Gastroesophageal sphincter (tissue), 4 donors: ENCODE measurements around the gene MRGPRE. TPM values are rescaled to one million over a fixed set of nuclear protein-coding genes. Genes with fewer than 3 reads are reported as not detected.

Experiments used
- ATAC-seq: fragments of 150-250 bp; one replicate; pipeline ENCODE4 v1.9.1; 2016; ENCODE audit warnings: mild to moderate bottlenecking, moderate library complexity
- H3K27ac ChIP-seq, 4 donors: fragments of 200-600 bp; sonication (generic) in 3 of 4; 1 replicate in 3 of 4; 2 replicates in 1 of 4; pipeline ENCODE4 v1.5.1; 2016 to 2019
- H3K27me3 ChIP-seq: fragments of 200-600 bp; sonication (generic); one replicate; pipeline ENCODE4 v1.5.1; 2019
- H3K36me3 ChIP-seq, 2 donors: fragments of 200-600 bp; sonication (generic); one replicate each; pipeline ENCODE4 v1.5.1; 2019; ENCODE audit warnings: control low read depth in 1 of 2
- H3K4me1 ChIP-seq, 3 donors: fragments of 200-600 bp; sonication (generic); 1 replicate in 2 of 3; 2 replicates in 1 of 3; pipeline ENCODE4 v1.5.1; 2016 to 2019; ENCODE audit warnings: control low read depth in 2 of 3
- H3K4me3 ChIP-seq, 2 donors: fragments of 200-600 bp; sonication (generic); one replicate each; pipeline ENCODE4 v1.5.1; 2019; ENCODE audit warnings: mild to moderate bottlenecking in 1 of 2, moderate library complexity in 1 of 2
- H3K9me3 ChIP-seq, 3 donors: fragments of 200-600 bp; sonication (generic); one replicate each; pipeline ENCODE4 v1.5.1; 2017 to 2019; ENCODE audit warnings: control low read depth in 2 of 3
- CTCF ChIP-seq, 4 experiments: fragments of 200-600 bp in 2 of 4; fragments of 450-650 bp in 2 of 4; sonication (generic) in 1 of 4; IDR thresholded peaks; one replicate each; pipeline ENCODE4 v1.5.1; 2017 to 2019; ENCODE audit warnings: antibody characterized with exemption in 4 of 4, mild to moderate bottlenecking in 2 of 4, moderate library complexity in 2 of 4
- EP300 ChIP-seq: sonication (generic); formaldehyde crosslinking; IDR thresholded peaks from one replicate; pipeline ENCODE4 v1.6.1; 2017; ENCODE audit warnings: antibody characterized with exemption, mild to moderate bottlenecking
- POLR2A ChIP-seq, 2 donors: fragments of 450-650 bp; IDR thresholded peaks; one replicate each; pipeline ENCODE4 v1.6.1; 2017; ENCODE audit warnings: antibody characterized with exemption in 2 of 2, mild to moderate bottlenecking in 2 of 2, moderate library complexity in 1 of 2
- POLR2AphosphoS5 ChIP-seq: sonication (generic); formaldehyde crosslinking; IDR thresholded peaks from one replicate; pipeline ENCODE4 v1.6.1; 2017; ENCODE audit warnings: antibody characterized with exemption
- WGBS, 2 donors: methylation state at CpG; one replicate each; pipeline ENCODE4 v1.1.5; 2018; ENCODE audit warnings: low coverage in 1 of 2; 5-methylcytosine and 5-hydroxymethylcytosine counted together
- total RNA-seq, 4 donors: library from RNA; depleted of rRNA; stranded (reverse); fragments of >200 nt; gene quantifications; one replicate each; pipeline ENCODE4 v1.1.0, GENCODE V29; 2016

MRGPRE gene
- total RNA-seq, 4 donors from 2014 or later = not detected

DNA sequence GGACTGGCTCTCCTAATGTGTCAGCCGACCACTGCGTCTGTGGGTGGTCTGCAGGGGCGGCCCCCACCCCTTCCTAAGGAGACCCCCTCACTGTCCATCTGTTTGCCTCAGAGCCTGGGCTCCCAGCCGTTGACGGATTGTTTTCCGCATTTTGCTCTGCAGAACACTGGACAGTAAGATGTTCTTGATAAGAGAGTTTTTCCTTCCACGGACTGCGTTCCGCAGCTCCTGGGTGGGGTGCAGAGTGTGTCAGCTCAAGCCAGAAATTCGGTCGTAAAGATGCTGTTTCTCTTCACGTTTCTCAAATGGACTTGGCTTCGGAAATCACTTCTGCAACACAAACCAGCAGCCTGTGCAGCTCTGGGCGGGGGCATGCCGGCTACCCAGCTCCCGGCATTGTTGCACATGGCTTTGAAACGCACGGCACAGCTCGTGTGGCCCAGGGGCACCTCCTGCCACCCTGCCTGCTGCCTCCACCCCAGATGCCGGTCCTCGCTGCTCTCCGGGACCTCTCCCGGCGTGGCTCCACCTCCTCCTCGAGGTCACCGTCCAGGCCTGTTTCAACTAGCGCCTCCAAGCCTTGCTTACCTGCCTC lies 10.7 kb downstream of the MRGPRE start:
- ATAC-seq = no peak
- Histone ChIP-seq H3K4me3 (no peak overlapping the region), H3K4me1 (peaks cover 0 to 13% (median 4%) of the 10 kb centered on the region in 3 donors), H3K9me3 (no peaks in the 10 kb centered on the region), H3K36me3 (no peaks in the 10 kb centered on the region), H3K27ac (no peak overlapping the region), H3K27me3 (peaks cover 82% of the 10 kb centered on the region)
- 34% methylated on average over 9 of the region's 27 CpGs; no CpG with 5 or more reads in 1 of the 2 donors for WGBS, 2 donors
- no peak for TF ChIP-seq EP300

DNA sequence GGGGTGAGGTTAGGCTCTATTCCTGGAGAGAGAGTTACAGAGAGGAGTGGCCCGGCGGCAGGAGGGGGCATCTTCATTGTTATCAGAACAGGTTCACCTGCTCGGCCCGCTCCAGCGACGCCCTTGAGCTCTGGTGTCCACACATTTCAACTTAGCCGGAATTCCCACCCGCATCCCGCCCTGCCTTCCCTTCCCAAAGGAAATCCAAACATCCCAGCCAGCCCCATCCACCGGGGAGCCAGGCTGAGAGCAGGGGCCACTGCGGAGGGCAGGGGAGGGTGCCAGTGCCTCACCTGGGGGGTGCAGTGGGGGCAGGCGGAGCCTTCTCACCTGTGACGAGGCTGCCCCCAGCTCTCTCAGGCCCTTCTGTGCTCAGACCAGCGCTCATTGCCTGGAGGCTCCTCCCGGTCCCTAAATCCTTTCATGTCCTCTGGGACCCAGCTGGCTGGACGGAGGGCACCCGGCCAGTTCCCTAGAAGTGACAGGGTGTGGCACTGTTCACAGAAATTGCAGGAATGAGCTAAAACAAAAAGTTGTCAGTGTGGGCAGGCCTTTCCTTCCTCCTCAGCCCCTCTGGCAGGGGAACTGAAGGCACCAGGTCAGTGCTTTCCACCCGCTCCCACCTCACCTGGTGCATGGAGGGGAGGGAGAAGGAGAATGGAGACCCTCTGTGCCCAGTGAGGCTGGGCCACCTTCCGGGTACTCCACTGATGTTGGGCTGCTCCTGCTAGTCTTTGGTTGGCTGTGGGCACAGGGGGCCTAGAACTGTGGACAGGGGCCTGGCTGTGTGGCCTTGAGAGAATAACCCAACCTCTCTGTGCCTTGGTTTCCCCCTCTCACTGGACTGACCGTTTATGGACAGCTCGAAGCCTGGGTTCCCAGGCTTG lies 11.5 kb downstream of the MRGPRE start:
- WGBS, 2 donors = no CpG with 5 or more reads among the region's 21 CpGs
- Histone ChIP-seq H3K27me3 (peaks cover 90% of the 10 kb centered on the region), H3K9me3 (no peaks in the 10 kb centered on the region), H3K27ac (no peak overlapping the region), H3K36me3 (no peaks in the 10 kb centered on the region), H3K4me3 (no peak overlapping the region), H3K4me1 (peaks cover 0 to 13% (median 4%) of the 10 kb centered on the region in 3 donors)
- no peak for ATAC-seq
- no peak for TF ChIP-seq EP300
- TF ChIP-seq POLR2AphosphoS5 = no peak
- TF ChIP-seq CTCF (IDR thresholded peaks at IDR 0.05) = no peak
- no peak for TF ChIP-seq POLR2A (IDR thresholded peaks at IDR 0.05)

- Histone ChIP-seq H3K36me3 (no peaks in the 10 kb centered on the region), H3K27ac (no peak overlapping the region), H3K4me3 (no peak overlapping the region), H3K27me3 (peaks cover 96% of the 10 kb centered on the region), H3K9me3 (no peaks in the 10 kb centered on the region), H3K4me1 (peaks cover 0 to 13% (median 4%) of the 10 kb centered on the region in 3 donors)
- WGBS, 2 donors = 78 to 100% methylated on average over 1 to 4 of the region's 11 CpGs
- no peak for TF ChIP-seq POLR2AphosphoS5
- no peak for TF ChIP-seq EP300
- no peak for TF ChIP-seq CTCF (IDR thresholded peaks at IDR 0.05)
- TF ChIP-seq POLR2A (IDR thresholded peaks at IDR 0.05) = no peak
- no peak for ATAC-seq
These were observed 12.1 kb downstream of the MRGPRE start for GRCh38 chr11:3220101-3220500.

GRCh38 chr11:3219281-3219892 lies 12.8 kb downstream of the MRGPRE start:
- WGBS, 2 donors = 40 to 80% methylated on average over 2 to 9 of the region's 14 CpGs
- no peaks in the 10 kb centered on the region for H3K36me3 ChIP-seq
- no peak overlapping the region for H3K4me3 ChIP-seq
- TF ChIP-seq POLR2AphosphoS5 = no peak
- no peak for TF ChIP-seq POLR2A (IDR thresholded peaks at IDR 0.05)
- TF ChIP-seq EP300 = no peak
- no peak for TF ChIP-seq CTCF (IDR thresholded peaks at IDR 0.05)
- peaks cover 96% of the 10 kb centered on the region for H3K27me3 ChIP-seq
- H3K9me3 ChIP-seq = no peaks in the 10 kb centered on the region
- no peak overlapping the region for H3K27ac ChIP-seq
- no peak for ATAC-seq
- H3K4me1 ChIP-seq = peaks cover 0 to 13% (median 4%) of the 10 kb centered on the region in 3 donors

DNA sequence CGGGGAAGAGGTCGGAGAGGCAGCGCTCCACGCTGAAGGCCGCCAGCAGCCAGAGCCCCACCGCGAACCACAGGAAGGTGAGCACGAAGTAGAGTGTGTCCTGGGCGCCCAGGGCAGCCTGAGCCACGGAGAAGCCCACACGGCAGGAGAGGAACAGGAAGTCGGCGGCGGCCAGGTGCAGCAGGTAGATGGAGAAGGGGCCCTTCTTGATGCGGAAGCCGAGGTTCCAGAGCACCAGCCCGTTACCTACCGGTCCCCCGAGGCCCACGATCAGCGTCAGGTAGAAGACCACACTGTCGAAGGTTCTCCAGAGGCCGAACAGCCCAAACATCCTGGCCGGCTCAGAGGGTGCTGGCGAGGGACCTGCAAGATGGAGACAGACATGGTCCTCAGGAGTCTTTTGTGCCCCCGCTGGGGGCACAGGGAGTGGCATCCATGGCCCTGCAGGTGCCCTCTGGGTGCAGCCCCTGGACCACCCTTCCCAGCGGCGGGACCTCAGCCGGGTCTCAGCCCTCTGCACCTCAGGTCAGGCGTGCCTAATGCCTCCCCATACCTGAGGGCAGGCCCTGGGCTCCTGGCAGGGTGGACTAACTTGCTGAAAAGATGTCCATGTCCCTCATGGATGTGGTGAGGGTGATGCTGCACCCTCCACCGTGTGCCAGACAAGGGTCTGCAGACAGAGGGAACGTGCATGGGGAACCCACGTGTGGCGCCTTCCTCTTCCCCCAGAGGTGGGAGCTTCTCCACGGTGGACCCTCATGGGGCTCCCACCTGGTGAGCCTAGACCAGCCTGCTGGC lies 13.5 kb downstream of the MRGPRE start, which contains the start of gene MRGPRG:
Gene MRGPRG, minus strand, starts transcription at position 331 of the 798 bp plus-strand sequence. Its CDS starts 0 bp downstream, at position 331.
- Histone ChIP-seq H3K27me3 (peaks cover 96% of the 10 kb centered on the region), H3K4me1 (peaks cover 0 to 13% (median 4%) of the 10 kb centered on the region in 3 donors), H3K36me3 (no peaks in the 10 kb centered on the region), H3K9me3 (no peaks in the 10 kb centered on the region), H3K4me3 (no peak within 1 kb of the TSS), H3K27ac (no peak within 1 kb of the TSS)
- WGBS, 2 donors = 87% methylated on average over 6 of the region's 35 CpGs; no CpG with 5 or more reads in 1 of the 2 donors
- ATAC-seq = no peak
- TF ChIP-seq EP300 = no peak
